ENCODE results near the gene CTBP2.

DNA sequence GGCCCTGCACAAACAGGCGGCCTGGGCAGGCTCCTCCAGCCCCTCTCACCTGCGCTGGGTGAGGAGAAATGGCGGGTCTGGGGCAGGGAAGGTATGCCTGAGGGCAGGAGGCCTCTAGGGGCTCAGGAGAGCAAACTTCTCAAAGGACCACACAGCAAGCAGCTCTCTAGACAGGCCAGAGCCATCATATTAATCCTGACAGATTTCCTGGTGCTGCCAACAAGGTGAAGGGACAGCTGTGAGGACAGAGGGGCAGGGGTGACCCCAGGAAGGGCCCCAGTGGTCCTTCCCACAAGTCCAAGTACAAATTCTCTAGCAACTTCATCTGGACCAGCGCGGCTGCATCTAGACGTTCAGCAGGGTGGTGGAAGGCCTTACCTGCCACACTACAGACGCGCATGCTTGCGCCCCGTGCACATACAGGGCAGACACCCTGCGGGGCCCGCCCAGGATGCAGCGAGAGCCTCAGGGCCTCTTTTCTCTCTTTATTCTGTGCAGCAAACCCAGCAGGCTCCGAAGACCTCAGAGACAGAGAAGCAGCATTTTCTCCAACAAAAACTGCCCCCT is 156.4 kb downstream of the CTBP2 start:
- TF ChIP-seq BHLHE40 (IDR thresholded peaks at IDR 0.05; ENCODE audit: borderline replicate concordance) (no peak), NFRKB (IDR thresholded peaks at IDR 0.05) (no peak), HDGF (IDR thresholded peaks at IDR 0.05; ENCODE audit: borderline replicate concordance) (no peak), TARDBP (IDR thresholded peaks at IDR 0.05) (no peak), CTBP1 (IDR thresholded peaks at IDR 0.05; ENCODE audit: borderline replicate concordance) (no peak), SUZ12 (IDR thresholded peaks at IDR 0.05) (no peak)
